C4-2B (cell line): ENCODE measurements around the gene CUL4B.
"Not testable (repeated sequence)": the region's sequence is repeated elsewhere in the genome, so short reads cannot be mapped to it uniquely, and the experiment has no call there.

ENCODE experiments used
- H3K27ac ChIP-seq: fragments of 450-650 bp; 2 replicates; pipeline ENCODE4 v1.5.1; 2017
- CTCF ChIP-seq: fragments of 450-650 bp; conservative IDR thresholded peaks from 2 replicates; pipeline ENCODE4 v1.5.1; 2017; ENCODE audit warnings: mild to moderate bottlenecking
- ZFX ChIP-seq: fragments of 450-650 bp; IDR thresholded peaks from 2 replicates; pipeline ENCODE4 v1.6.1; 2017

Gene CUL4B

GRCh38 chrX:120560842-120561633 lies at the start of gene CUL4B:
Gene CUL4B (minus strand): TSS chrX:120560962. CDS start chrX:120560638, 324 bp downstream.
- H3K27ac ChIP-seq, result peak within 1 kb of the TSS; percentile 97
- TF ChIP-seq ZFX (no peak), CTCF (no peak)

GRCh38 chrX:120604361-120604782 lies 43.6 kb upstream of the CUL4B start:
- H3K27ac ChIP-seq, result peak overlapping the region; percentile 87

GRCh38 chrX:120603707-120604360 lies 43.1 kb upstream of the CUL4B start, which contains the start of gene MCTS1:
Gene MCTS1 (plus strand): TSS chrX:120604101. CDS start chrX:120604237, 136 bp downstream.
- H3K27ac ChIP-seq, result peak within 1 kb of the TSS; percentile 87
- TF ChIP-seq CTCF (no peak), ZFX (no peak)

More at GRCh38 chrX:120604361-120604782, 43.6 kb upstream of the CUL4B start:
- TF ChIP-seq ZFX, result no peak
- no peak for TF ChIP-seq CTCF

- TF ChIP-seq CTCF, result no peak
- no peak for TF ChIP-seq ZFX
Observed at GRCh38 chrX:120585702-120586101, 24.9 kb upstream of the CUL4B start.

GRCh38 chrX:120575379-120576114 lies 14.8 kb upstream of the CUL4B start:
- no peak overlapping the region for H3K27ac ChIP-seq
- TF ChIP-seq CTCF (no peak), ZFX (no peak)

More at GRCh38 chrX:120585702-120586101, 24.9 kb upstream of the CUL4B start:
- H3K27ac ChIP-seq, result no peak overlapping the region

GRCh38 chrX:120573806-120574205 lies 13.0 kb upstream of the CUL4B start:
- not testable (repeated sequence) for H3K27ac ChIP-seq

GRCh38 chrX:120570011-120570600 lies 9.3 kb upstream of the CUL4B start:
- no peak for TF ChIP-seq CTCF
- TF ChIP-seq ZFX, result no peak
- no peak overlapping the region for H3K27ac ChIP-seq
